Gastrocnemius medialis (tissue), 4 donors: ENCODE data around the gene CCS.

ENCODE experiments used
- POLR2A ChIP-seq, 2 donors: fragments of 450-650 bp; IDR thresholded peaks; one replicate each; pipeline ENCODE4 v1.6.1; 2017; ENCODE audit warnings: antibody characterized with exemption in 2 of 2, mild to moderate bottlenecking in 2 of 2, moderate library complexity in 2 of 2
- TF ChIP-seq, protein P1 (sequence below), 5 experiments: fragments of 450-650 bp in 3 of 5; fragments of 200-600 bp in 2 of 5; sonication (generic) in 2 of 5; IDR thresholded peaks in 4 of 5; conservative IDR thresholded peaks in 1 of 5; 1 replicate in 4 of 5; 2 replicates in 1 of 5; pipeline ENCODE4 v1.5.1; 2016 to 2019; ENCODE audit warnings: antibody characterized with exemption in 5 of 5, mild to moderate bottlenecking in 3 of 5, moderate library complexity in 3 of 5

DNA sequence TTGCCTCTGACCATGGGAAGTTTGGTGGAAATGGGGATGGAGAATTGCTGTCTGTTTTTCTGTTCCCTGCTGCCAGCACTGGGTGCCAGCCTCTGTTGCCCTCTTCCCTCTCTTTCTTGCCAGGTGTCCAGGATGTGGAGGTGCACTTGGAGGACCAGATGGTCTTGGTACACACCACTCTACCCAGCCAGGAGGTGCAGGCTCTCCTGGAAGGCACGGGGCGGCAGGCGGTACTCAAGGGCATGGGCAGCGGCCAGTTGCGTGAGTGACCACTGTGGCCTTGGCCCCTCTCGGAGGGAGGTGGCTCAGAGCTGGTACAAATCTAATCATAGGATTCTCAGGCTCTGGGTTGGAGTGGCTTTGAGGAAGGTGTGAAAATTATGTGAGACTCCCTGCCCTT, 6.0 kb downstream of the CCS start:
- TF ChIP-seq, protein P1, sequence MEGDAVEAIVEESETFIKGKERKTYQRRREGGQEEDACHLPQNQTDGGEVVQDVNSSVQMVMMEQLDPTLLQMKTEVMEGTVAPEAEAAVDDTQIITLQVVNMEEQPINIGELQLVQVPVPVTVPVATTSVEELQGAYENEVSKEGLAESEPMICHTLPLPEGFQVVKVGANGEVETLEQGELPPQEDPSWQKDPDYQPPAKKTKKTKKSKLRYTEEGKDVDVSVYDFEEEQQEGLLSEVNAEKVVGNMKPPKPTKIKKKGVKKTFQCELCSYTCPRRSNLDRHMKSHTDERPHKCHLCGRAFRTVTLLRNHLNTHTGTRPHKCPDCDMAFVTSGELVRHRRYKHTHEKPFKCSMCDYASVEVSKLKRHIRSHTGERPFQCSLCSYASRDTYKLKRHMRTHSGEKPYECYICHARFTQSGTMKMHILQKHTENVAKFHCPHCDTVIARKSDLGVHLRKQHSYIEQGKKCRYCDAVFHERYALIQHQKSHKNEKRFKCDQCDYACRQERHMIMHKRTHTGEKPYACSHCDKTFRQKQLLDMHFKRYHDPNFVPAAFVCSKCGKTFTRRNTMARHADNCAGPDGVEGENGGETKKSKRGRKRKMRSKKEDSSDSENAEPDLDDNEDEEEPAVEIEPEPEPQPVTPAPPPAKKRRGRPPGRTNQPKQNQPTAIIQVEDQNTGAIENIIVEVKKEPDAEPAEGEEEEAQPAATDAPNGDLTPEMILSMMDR (IDR thresholded peaks at IDR 0.05 in 4 of 5, conservative IDR thresholded peaks at IDR 0.05 in 1 of 5) = no peak
- no peak for TF ChIP-seq POLR2A (IDR thresholded peaks at IDR 0.05)
